Parathyroid adenoma (tissue), 2 donors: ENCODE measurements around the gene ADCYAP1R1.

Experiments used
- H2AFZ ChIP-seq: fragments of 300-600 bp; sonication (generic); one replicate; pipeline ENCODE4 v1.7.0; 2017; ENCODE audit warnings: antibody characterized with exemption, mild to moderate bottlenecking
- H3K27ac ChIP-seq: fragments of 300-600 bp; sonication (generic); one replicate; pipeline ENCODE4 v1.7.0; 2017
- H3K27me3 ChIP-seq: fragments of 300-600 bp; sonication (generic); one replicate; pipeline ENCODE4 v1.7.0; 2017; ENCODE audit warnings: low read length; ENCODE audit not compliant: control insufficient read depth, insufficient read depth
- H3K36me3 ChIP-seq: fragments of 300-600 bp; sonication (generic); one replicate; pipeline ENCODE4 v1.7.0; 2017; ENCODE audit warnings: low read length; ENCODE audit not compliant: control insufficient read depth, insufficient read depth
- H3K4me1 ChIP-seq: fragments of 300-600 bp; sonication (generic); one replicate; pipeline ENCODE4 v1.7.0; 2017; ENCODE audit warnings: control low read depth
- H3K4me2 ChIP-seq: fragments of 300-600 bp; sonication (generic); one replicate; pipeline ENCODE4 v1.7.0; 2017; ENCODE audit warnings: low read length
- H3K4me3 ChIP-seq: fragments of 300-600 bp; sonication (generic); one replicate; pipeline ENCODE4 v1.7.0; 2017; ENCODE audit warnings: low read depth, low read length
- H3K79me2 ChIP-seq: fragments of 300-600 bp; sonication (generic); one replicate; pipeline ENCODE4 v1.7.0; 2017; ENCODE audit warnings: control low read depth
- H3K9ac ChIP-seq: fragments of 300-600 bp; sonication (generic); one replicate; pipeline ENCODE4 v1.7.0; 2017; ENCODE audit warnings: mild to moderate bottlenecking
- H3K9me3 ChIP-seq: fragments of 300-600 bp; sonication (generic); one replicate; pipeline ENCODE4 v1.7.0; 2017; ENCODE audit warnings: low read length; ENCODE audit not compliant: control insufficient read depth
- TF ChIP-seq, protein P1 (sequence below): fragments of 300-600 bp; sonication (generic); IDR thresholded peaks from one replicate; pipeline ENCODE4 v1.7.0; 2017; ENCODE audit warnings: antibody characterized with exemption, mild to moderate bottlenecking
- donor health status: primary hyperparathyroidism.

ADCYAP1R1 gene

DNA sequence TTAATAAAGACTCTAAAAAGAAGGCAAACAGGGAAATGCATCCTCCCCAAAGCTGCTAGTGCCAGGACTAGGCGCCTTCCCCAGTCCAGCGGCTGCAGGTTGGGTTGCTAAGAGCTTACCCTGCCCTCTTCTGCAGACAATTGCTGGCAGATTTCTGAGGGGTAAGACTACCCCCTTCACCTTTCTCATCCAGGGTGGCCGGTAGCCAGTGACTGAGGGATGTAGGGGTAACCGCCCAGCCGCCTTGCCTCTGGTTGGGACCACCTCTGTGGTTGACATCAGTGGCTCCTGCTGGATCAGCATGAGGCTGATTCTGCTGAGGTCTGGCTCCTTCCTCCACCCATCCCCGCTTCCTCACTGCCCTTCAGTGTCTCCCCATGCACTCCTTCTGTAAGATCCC is 71.2 kb downstream of the ADCYAP1R1 start:
- H3K27ac ChIP-seq = no peak overlapping the region
- H2AFZ ChIP-seq = no peak overlapping the region
- no peak overlapping the region for H3K4me3 ChIP-seq

DNA sequence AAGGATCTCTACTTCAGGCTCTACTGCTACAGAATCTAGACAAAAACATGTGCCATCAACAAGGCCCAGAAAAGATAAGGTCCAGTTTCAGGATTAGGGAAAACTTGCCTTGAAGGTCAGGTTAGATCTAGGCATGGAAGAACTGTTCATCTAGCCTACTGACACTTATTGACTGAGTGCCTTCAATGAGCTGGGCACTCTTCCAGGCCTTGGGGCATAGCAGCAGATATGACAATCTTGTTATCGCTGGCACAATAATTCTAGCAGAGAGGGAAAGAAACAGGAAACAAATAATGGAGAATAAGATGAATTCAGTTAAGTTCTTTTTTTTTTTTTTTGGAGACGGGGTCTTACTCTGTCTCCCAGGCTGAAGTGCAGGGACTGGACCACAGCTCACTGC is 71.6 kb downstream of the ADCYAP1R1 start:
- Histone ChIP-seq H3K9ac (no peak overlapping the region), H3K9me3 (no peaks in the 10 kb centered on the region), H3K4me2 (no peak overlapping the region), H3K4me1 (no peaks in the 10 kb centered on the region), H3K27me3 (no peaks in the 10 kb centered on the region), H3K27ac (no peak overlapping the region), H3K79me2 (no peaks in the 10 kb centered on the region), H3K4me3 (no peak overlapping the region), H3K36me3 (no peaks in the 10 kb centered on the region), H2AFZ (no peak overlapping the region)
- TF ChIP-seq, protein P1, sequence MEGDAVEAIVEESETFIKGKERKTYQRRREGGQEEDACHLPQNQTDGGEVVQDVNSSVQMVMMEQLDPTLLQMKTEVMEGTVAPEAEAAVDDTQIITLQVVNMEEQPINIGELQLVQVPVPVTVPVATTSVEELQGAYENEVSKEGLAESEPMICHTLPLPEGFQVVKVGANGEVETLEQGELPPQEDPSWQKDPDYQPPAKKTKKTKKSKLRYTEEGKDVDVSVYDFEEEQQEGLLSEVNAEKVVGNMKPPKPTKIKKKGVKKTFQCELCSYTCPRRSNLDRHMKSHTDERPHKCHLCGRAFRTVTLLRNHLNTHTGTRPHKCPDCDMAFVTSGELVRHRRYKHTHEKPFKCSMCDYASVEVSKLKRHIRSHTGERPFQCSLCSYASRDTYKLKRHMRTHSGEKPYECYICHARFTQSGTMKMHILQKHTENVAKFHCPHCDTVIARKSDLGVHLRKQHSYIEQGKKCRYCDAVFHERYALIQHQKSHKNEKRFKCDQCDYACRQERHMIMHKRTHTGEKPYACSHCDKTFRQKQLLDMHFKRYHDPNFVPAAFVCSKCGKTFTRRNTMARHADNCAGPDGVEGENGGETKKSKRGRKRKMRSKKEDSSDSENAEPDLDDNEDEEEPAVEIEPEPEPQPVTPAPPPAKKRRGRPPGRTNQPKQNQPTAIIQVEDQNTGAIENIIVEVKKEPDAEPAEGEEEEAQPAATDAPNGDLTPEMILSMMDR = no peak

More for the DNA sequence above, 71.2 kb downstream of the ADCYAP1R1 start:
- Histone ChIP-seq H3K9me3 (no peaks in the 10 kb centered on the region), H3K27me3 (no peaks in the 10 kb centered on the region), H3K9ac (no peak overlapping the region), H3K4me1 (no peaks in the 10 kb centered on the region), H3K79me2 (no peaks in the 10 kb centered on the region), H3K36me3 (no peaks in the 10 kb centered on the region), H3K4me2 (no peak overlapping the region)
- TF ChIP-seq, protein P1 = no peak

DNA sequence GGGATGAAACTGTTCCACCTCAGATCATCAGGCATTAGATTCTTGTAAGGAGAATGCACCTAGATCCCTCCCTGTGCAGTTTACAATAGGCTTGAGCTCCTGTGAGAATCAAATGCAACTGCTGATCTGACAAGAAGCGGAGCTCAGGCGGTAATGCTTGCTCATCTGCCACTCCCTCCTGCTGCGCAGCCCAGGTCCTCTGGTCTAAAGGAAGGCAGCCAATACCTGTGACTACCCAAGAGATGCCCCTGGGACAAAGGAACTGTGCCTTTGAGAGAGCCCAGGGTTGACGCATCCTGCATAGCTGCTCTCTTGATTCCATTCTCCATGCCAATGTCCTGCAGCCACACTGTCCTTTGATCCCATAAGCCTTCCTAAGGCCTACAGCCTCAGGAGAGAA is 73.1 kb downstream of the ADCYAP1R1 start:
- TF ChIP-seq, protein P1 = no peak
- Histone ChIP-seq H3K4me1 (no peaks in the 10 kb centered on the region), H3K4me3 (no peak overlapping the region), H3K36me3 (no peaks in the 10 kb centered on the region), H2AFZ (no peak overlapping the region), H3K9ac (no peak overlapping the region), H3K4me2 (no peak overlapping the region), H3K9me3 (no peaks in the 10 kb centered on the region), H3K79me2 (no peaks in the 10 kb centered on the region), H3K27ac (no peak overlapping the region), H3K27me3 (no peaks in the 10 kb centered on the region)

DNA sequence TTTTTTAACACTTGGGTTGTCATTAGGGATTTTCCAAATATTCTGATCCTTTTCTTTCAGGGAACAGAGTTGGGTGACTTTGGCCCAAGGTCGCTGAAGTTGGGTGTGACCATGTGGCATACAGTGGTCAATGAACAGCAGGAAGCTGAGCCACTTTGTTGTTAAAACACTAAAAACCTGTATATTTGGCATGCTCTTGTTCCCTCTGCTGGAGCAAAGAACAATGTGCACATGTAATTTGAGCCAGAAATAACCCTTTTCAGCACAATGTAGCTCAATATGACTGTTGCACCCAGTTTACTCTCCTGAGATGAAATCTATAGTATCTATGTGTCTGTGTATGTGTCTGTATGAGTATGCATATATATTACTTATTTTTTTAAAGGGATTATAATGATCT is 74.9 kb downstream of the ADCYAP1R1 start:
- H3K4me2 ChIP-seq = no peak overlapping the region
- H3K4me1 ChIP-seq = no peaks in the 10 kb centered on the region
- no peaks in the 10 kb centered on the region for H3K27me3 ChIP-seq
- no peaks in the 10 kb centered on the region for H3K36me3 ChIP-seq
- H3K9ac ChIP-seq = no peak overlapping the region
- H3K9me3 ChIP-seq = no peaks in the 10 kb centered on the region
- H2AFZ ChIP-seq = no peak overlapping the region
- no peak overlapping the region for H3K4me3 ChIP-seq
- TF ChIP-seq, protein P1 = peak; percentile 12
- H3K27ac ChIP-seq = no peak overlapping the region
- H3K79me2 ChIP-seq = no peaks in the 10 kb centered on the region

DNA sequence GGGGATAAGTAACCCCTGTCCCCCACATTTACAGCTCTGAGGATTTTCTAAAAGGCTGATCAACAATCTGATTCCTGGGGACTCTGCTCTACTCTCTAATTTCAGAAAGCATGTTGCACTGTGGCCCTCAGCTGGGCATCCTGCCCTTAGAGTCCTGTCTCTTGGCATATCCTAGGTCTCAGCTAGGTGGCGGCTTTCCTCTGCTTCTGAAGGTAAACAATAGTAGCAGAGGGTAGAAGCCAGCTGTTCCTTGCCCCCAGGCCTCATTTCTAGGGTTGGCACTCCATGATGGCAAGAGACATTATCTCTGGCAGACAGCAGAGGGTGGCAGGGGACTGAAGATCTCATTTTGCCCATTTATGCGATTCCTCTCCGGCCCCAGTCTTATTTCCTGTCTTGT is 77.0 kb downstream of the ADCYAP1R1 start:
- no peak overlapping the region for H3K4me3 ChIP-seq
- H2AFZ ChIP-seq = no peak overlapping the region
- no peak overlapping the region for H3K9ac ChIP-seq
- H3K9me3 ChIP-seq = no peaks in the 10 kb centered on the region
- H3K27ac ChIP-seq = no peak overlapping the region
- H3K27me3 ChIP-seq = no peaks in the 10 kb centered on the region
- no peaks in the 10 kb centered on the region for H3K79me2 ChIP-seq
- H3K36me3 ChIP-seq = no peaks in the 10 kb centered on the region
- H3K4me2 ChIP-seq = no peak overlapping the region
- TF ChIP-seq, protein P1 = no peak
- H3K4me1 ChIP-seq = no peaks in the 10 kb centered on the region
